Stimulated activated CD8-positive, alpha-beta memory T cell treated with anti-CD3 and anti-CD28 coated beads, Interleukin-2, amount 100 ng/mL, for 48 hours (primary cell): ENCODE data around the gene C1QTNF6.

ENCODE experiments used
- DNase-seq, 2 donors: peaks; one replicate each; pipeline ENCODE4 v3.0.0-alpha.2; 2020; ENCODE audit warnings: low read depth in 2 of 2

C1QTNF6 gene

GRCh38 chr22:37162221-37163095 is 25.6 kb downstream of the C1QTNF6 start:
- DNase-seq = peak; percentile 66 to 69

- no peak for DNase-seq
These were observed 26.6 kb downstream of the C1QTNF6 start for GRCh38 chr22:37161443-37161842.

GRCh38 chr22:37160027-37160426 is 28.0 kb downstream of the C1QTNF6 start:
- DNase-seq = no peak

DNA sequence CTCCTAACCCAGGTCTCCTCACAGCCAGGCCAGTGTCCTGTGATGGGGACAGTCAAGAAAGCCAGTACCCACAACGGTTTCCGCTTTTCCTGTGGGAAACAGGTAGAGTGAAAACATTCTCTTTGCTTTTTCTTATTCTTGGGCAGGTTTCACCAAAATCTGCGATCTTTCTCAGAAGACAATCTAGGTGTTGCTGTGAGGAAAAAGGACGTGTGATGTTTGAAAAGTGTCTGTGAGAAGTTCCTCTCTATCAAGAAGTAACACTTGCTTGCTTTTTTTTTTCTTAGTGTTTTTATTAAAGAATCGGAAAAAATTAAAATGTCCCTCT is 29.1 kb downstream of the C1QTNF6 start:
- no peak for DNase-seq

GRCh38 chr22:37157516-37158285 is 30.3 kb downstream of the C1QTNF6 start:
- no peak for DNase-seq

DNA sequence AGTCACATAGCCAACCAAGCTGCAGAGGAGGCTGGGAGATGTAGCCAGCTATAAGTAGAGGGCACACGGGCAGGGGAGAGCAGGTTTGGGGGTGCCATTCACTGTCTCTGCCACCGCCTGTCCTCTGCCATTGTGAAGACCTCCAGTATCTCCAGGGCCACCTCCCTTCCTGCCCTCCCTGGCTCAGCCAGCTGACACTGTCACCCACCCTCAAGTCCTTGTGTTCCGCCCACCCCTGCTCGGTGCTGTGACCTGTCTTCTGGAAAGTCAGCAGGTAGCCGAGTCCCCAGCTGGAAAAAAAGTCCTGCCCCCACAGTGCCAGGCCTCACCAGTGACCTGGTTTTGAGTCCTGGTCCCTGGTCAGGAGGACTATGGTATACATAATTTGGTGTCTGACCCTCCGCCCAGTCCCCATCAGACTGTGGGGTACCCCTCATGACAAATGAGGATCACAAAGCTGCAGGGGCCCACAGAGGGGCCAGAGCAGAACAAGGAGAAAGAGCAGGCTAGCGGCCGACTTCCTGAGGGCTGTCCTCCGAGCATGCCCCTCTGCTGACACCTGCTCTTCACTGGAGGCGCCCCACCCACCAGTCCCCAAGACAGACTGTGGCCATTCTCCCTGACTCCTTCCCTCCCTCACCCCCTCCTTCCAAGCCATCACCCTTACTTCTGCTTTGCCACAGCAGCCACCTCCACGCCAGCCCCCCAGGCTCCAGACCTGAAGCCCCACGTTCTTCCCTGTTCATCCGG is 31.2 kb downstream of the C1QTNF6 start:
- no peak for DNase-seq

DNA sequence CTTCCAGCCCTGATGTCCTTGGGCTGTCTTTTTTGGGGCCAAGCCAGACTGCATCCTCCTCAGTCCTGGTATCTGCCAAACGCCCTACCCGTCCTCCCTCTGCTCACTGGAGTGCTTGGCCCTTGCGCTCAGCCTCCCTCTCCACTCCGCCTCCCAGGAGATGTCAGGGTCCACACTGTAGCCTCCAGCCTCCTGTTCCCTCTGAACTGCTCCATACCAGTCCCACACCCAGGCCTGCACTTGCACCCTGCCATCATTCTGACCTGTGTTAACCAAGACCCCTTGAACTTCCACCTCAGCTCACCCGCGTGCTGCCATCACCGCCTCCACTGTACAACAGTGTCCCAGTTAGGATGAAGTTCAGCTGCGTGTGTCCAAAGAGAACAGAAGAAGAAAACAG is 32.1 kb downstream of the C1QTNF6 start:
- no peak for DNase-seq

DNA sequence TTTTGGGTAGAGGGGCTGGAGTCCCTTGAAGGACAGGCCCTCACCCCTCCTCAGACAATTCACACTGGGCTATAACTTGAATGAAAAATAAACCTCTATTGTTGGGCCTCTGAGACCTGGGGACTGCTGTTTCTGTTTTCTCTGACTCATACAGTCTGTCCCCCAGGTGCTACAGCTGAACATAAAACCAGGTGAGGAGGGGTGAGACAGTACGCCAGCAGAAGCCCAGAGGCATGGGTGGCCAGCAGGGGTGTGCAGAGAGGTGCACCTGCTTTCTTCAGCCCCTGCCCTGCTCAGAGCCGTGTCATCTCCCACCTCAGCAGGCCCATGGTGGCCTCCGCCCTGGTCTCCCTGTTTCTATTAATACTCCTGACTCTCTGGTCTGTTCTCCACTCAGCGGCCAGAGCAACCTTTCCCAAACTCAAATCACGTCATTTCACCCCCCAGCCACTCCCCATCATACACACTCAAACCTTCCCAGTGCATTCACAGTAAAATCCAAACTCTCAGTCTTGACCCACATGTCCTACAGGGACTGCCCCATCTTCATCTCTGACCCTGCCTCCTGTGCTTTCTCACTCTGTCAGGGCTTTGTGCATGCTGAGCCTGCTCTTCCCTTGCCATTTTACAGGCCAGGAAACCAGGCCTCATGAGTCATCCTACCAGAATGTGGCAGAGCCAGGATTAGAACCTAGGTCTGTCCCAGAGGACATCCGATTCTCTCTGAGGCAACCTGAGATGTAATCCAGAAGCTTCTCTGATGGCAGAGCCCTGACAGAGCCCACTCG is 32.9 kb downstream of the C1QTNF6 start:
- no peak for DNase-seq

DNA sequence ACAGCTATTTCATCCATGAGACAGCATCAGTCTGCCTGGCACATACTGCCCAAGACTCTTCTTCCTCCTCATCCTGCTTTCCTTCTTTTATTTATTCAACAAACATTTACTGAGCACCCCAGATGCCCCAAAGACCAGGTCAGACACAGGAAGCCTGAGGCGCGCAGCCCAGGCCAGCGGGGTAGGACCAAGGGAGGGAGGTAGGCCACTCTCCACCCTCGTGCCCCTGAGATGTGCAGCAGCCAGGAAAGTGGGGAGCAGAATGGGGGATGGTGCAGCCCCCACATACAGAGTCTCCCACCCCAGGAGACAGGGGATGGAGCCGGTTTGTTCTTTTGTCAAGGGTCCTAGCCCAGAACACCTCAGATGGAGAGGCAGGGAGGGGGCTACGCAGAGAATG is 34.1 kb downstream of the C1QTNF6 start:
- no peak for DNase-seq

DNA sequence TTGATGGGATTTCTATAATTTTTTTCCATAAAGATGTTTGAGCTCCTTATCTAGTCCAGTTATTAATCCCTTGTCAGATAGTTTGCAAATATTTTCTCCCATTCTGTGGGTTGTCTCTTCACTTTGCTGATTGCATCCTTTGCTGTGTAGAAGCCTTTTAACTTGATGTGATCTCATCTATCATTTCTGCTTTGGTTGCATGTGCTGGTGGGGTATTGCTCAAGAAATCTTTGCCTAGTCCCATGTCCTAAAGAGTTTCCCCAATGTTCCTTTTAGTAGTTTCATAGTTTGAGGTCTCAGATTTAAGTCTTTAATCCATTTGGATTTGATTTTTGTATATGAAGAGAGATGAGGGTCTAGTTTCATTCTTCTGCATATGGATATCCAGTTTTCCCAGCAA is 36.6 kb downstream of the C1QTNF6 start:
- DNase-seq = no peak

DNA sequence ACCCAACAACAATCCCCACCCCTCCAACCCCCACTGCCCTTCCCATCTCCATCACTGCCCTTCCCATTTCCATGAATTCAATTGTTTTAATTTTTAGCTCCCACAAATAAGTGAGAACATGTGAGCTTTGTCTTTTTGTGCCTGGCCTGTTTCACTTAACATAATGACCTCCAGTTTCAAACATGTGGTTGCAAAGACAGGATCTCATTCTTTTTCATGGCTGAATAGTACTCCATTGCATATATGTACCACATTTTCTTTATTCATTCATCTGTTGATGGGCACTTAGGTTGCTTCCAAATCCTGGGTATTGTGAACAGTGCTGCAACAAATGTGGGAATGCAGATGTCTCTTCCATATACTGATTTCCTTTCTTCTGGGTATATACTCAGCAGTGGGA is 37.3 kb downstream of the C1QTNF6 start:
- DNase-seq = no peak

DNA sequence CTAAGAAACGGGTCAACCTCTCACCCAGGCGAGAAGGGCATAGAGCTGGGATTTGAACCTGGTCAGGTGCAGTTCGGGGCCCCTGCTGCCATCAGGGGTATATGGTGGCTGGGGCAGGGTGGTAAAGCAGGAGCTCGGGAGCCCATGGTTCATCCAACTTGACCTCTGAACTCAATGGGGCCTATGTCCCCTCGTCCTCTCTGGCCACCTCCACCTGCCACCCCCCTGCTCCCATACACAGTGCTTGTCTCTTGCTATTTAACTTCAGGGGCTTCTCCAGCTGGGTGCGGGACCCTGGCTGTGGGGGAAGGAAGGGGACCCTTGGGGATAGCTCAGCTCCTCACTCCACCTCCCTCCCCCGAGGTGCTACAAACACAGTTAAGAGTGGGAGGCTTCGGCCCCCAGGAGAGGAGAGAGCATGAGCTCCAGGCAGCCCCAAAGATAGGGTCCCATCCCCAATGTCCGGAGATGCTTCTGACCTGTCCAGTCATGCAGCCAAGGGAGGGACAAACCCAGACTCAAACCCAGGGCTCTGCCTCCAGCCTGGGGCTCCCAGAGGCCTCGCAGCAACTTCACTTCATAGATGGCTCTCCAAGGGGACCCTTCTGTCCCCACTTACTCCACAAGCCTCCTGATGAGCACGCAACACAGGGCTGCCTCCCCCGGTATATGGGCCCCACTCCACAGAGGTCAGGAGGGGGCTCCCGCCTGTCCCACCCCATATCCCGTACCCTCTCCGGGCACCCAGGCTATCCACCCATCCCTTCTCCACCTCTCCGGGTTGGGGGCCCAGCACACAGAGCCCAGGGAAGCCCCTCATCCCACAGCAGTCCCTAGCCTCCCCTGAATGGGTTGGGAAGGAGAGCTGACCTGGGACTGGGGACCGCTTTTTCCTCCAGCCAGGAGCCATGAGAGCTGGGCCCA is 39.0 kb downstream of the C1QTNF6 start:
- DNase-seq = no peak

DNA sequence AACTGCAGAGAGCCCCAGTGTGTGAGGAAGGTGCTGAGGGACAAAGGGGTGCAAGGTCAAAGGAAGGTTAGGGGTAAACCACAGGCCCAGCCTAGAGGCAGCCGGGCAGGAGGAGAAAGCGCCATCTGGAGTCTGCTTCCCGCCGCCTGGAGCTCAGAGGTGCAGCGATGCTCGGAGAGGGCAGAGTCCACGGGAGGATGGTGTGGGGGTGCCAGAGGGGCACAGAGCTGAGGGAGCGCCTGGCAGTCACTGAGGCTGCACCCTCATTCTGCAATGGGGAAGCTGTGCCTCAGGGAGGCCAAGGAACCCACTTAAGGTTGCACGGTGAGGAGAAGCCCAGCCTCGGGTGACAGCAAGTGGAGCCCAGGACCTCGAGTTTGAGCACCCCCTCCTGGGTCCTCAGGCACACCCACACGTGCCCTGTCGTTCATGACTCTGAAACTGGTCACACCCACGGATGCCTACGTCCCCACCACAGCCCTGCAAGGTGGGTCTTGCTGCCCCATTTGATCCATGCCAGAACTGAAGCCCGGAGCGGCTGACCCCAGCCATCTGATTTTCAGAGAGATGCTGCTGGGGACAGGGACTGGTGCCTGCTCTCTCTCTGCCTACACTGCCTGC is 39.9 kb downstream of the C1QTNF6 start:
- no peak for DNase-seq

GRCh38 chr22:37147186-37147990 is 40.7 kb downstream of the C1QTNF6 start:
- DNase-seq = no peak

GRCh38 chr22:37146507-37147180 is 41.4 kb downstream of the C1QTNF6 start:
- no peak for DNase-seq

- DNase-seq = no peak
These were observed 42.0 kb downstream of the C1QTNF6 start for GRCh38 chr22:37146051-37146385.

GRCh38 chr22:37145180-37146050 is 42.6 kb downstream of the C1QTNF6 start:
- no peak for DNase-seq

DNA sequence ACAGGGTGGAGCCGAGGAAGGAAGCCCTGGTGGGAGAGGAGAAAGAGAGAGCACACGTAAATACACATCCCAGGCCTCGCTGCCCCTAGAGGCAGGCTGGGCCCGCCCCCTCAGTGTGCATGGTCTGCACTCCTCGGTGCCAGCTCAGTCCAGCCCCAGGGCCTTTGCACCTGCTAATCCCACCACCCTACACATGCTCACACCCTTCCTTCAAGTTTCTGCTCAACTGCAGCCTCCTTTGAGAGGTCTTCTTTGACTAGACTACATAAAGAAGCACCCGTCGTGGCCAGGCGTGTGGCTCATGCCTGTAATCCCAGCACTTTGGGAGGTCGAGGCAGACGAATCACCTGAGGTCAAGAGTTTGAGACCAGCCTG is 43.9 kb downstream of the C1QTNF6 start:
- DNase-seq = no peak
